Astrocyte (in vitro differentiated cells and primary cell): Measurements from ENCODE around the gene FAM171A2. TPM values are rescaled to one million over a fixed set of nuclear protein-coding genes. Genes with fewer than 3 reads are reported as not detected.

Experiments used
- DNase-seq: peaks from one replicate; pipeline ENCODE4 v3.0.0-alpha.2; 2010; ENCODE audit warnings: low read depth
- FAIRE-seq: peaks from 2 replicates; lab custom pipeline; 2011; peaks lifted over from hg19 to GRCh38; lab: Jason Lieb, UNC
- H2AFZ ChIP-seq: 2 replicates; pipeline ENCODE4 v1.6.0; 2012; ENCODE audit warnings: low read depth, low read length, inconsistent platforms
- H3K27ac ChIP-seq: 2 replicates; pipeline ENCODE4 v1.5.1; 2011; ENCODE audit warnings: low read depth, low read length, inconsistent platforms
- H3K27me3 ChIP-seq: 2 replicates; pipeline ENCODE4 v1.6.0; 2011; ENCODE audit warnings: low read length, inconsistent platforms; ENCODE audit not compliant: insufficient read depth
- H3K36me3 ChIP-seq: 2 replicates; pipeline ENCODE4 v1.5.1; 2011; ENCODE audit warnings: low read length, inconsistent platforms; ENCODE audit not compliant: insufficient read depth
- H3K4me1 ChIP-seq: 2 replicates; pipeline ENCODE4 v1.5.1; 2011; ENCODE audit warnings: low read length, inconsistent platforms; ENCODE audit not compliant: insufficient read depth
- H3K4me2 ChIP-seq: 2 replicates; pipeline ENCODE4 v1.6.0; 2012; ENCODE audit warnings: low read length, inconsistent platforms
- H3K4me3 ChIP-seq: 2 replicates; pipeline ENCODE4 v1.5.1; 2011; ENCODE audit warnings: low read depth, mild to moderate bottlenecking, low read length, inconsistent platforms; ENCODE audit not compliant: insufficient read depth
- H3K79me2 ChIP-seq: 2 replicates; pipeline ENCODE4 v1.6.0; 2012; ENCODE audit warnings: mild to moderate bottlenecking, low read length, inconsistent platforms; ENCODE audit not compliant: insufficient read depth
- H3K9ac ChIP-seq: 2 replicates; pipeline ENCODE4 v1.6.0; 2012; ENCODE audit warnings: mild to moderate bottlenecking, low read length, inconsistent platforms
- H3K9me3 ChIP-seq: 2 replicates; pipeline ENCODE4 v1.5.1; 2012; ENCODE audit warnings: low read depth, mild to moderate bottlenecking, low read length, inconsistent platforms; ENCODE audit not compliant: insufficient read depth
- H4K20me1 ChIP-seq: 2 replicates; pipeline ENCODE4 v1.6.0; 2012; ENCODE audit warnings: low read length, inconsistent platforms; ENCODE audit not compliant: insufficient read depth
- H3K27ac Mint-ChIP-seq: one replicate; pipeline ENCODE4 v1.8.0; 2021; ENCODE audit warnings: mild to moderate bottlenecking, mixed read lengths; ENCODE audit not compliant: unreplicated experiment
- H3K27me3 Mint-ChIP-seq: one replicate; pipeline ENCODE4 v1.8.0; 2021; ENCODE audit warnings: low read depth, mixed read lengths; ENCODE audit not compliant: unreplicated experiment
- H3K36me3 Mint-ChIP-seq: one replicate; pipeline ENCODE4 v1.8.0; 2021; ENCODE audit warnings: low read depth, mixed read lengths; ENCODE audit not compliant: unreplicated experiment
- H3K4me1 Mint-ChIP-seq: one replicate; pipeline ENCODE4 v1.8.0; 2021; ENCODE audit warnings: low read depth, mixed read lengths; ENCODE audit not compliant: unreplicated experiment
- H3K4me3 Mint-ChIP-seq: one replicate; pipeline ENCODE4 v1.8.0; 2021; ENCODE audit warnings: mild to moderate bottlenecking, moderate library complexity, mixed read lengths; ENCODE audit not compliant: unreplicated experiment
- H3K9me3 Mint-ChIP-seq: one replicate; pipeline ENCODE4 v1.8.0; 2021; ENCODE audit warnings: mild to moderate bottlenecking, mixed read lengths; ENCODE audit not compliant: unreplicated experiment
- EZH2 ChIP-seq: IDR thresholded peaks from 2 replicates; pipeline ENCODE4 v1.6.1; 2012; ENCODE audit warnings: mild to moderate bottlenecking, low read length, inconsistent platforms; ENCODE audit not compliant: insufficient read depth
- total RNA-seq: library from RNA; stranded (reverse); gene quantifications from 2 replicates; pipeline ENCODE4 v1.2.1, GENCODE V29; 2021
- TF ChIP-seq, protein P1 (sequence below): IDR thresholded peaks from 2 replicates; pipeline ENCODE4 v1.5.1; 2011; ENCODE audit warnings: low read depth, mild to moderate bottlenecking, inconsistent platforms, low read length, moderate library complexity; ENCODE audit not compliant: insufficient read depth

FAM171A2 gene
- total RNA-seq, 1 donor from 2014 or later: 18.2 TPM

DNA sequence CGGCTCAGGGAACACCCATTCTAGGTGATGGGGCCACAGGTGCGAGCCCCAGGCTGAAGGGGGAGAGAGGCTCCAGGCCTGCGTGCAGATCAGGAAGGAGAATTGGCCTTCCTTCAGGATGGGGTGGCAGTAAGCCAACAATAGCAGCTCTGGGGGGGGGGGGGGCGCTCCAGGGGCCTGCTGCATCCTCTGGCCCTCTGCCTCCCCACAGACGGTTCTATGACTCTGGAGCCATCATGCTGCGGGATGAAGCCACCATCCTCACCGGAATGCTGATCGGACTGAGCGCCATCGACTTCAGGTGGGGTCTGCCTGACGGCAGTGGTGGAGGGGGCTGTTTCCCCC lies 49.2 kb downstream of the FAM171A2 start:
- Mint-ChIP-seq H3K27ac (no peak overlapping the region), H3K4me3 (peak overlapping the region; percentile 50), H3K36me3 (peaks cover 9% of the 10 kb centered on the region), H3K27me3 (peaks cover 45% of the 10 kb centered on the region), H3K4me1 (peaks cover 4% of the 10 kb centered on the region), H3K9me3 (peaks cover 4% of the 10 kb centered on the region)
- Histone ChIP-seq H3K36me3 (no peaks in the 10 kb centered on the region), H3K4me2 (peak overlapping the region; percentile 72), H3K9ac (no peak overlapping the region), H3K79me2 (no peaks in the 10 kb centered on the region), H2AFZ (peak overlapping the region; percentile 47), H3K4me1 (no peaks in the 10 kb centered on the region), H3K4me3 (no peak overlapping the region), H3K9me3 (no peaks in the 10 kb centered on the region), H4K20me1 (peaks cover 14% of the 10 kb centered on the region), H3K27ac (no peak overlapping the region), H3K27me3 (peaks cover 29% of the 10 kb centered on the region)
- TF ChIP-seq, protein P1, sequence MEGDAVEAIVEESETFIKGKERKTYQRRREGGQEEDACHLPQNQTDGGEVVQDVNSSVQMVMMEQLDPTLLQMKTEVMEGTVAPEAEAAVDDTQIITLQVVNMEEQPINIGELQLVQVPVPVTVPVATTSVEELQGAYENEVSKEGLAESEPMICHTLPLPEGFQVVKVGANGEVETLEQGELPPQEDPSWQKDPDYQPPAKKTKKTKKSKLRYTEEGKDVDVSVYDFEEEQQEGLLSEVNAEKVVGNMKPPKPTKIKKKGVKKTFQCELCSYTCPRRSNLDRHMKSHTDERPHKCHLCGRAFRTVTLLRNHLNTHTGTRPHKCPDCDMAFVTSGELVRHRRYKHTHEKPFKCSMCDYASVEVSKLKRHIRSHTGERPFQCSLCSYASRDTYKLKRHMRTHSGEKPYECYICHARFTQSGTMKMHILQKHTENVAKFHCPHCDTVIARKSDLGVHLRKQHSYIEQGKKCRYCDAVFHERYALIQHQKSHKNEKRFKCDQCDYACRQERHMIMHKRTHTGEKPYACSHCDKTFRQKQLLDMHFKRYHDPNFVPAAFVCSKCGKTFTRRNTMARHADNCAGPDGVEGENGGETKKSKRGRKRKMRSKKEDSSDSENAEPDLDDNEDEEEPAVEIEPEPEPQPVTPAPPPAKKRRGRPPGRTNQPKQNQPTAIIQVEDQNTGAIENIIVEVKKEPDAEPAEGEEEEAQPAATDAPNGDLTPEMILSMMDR: no peak
- no peak for TF ChIP-seq EZH2
- FAIRE-seq (no peak), DNase-seq (no peak)

DNA sequence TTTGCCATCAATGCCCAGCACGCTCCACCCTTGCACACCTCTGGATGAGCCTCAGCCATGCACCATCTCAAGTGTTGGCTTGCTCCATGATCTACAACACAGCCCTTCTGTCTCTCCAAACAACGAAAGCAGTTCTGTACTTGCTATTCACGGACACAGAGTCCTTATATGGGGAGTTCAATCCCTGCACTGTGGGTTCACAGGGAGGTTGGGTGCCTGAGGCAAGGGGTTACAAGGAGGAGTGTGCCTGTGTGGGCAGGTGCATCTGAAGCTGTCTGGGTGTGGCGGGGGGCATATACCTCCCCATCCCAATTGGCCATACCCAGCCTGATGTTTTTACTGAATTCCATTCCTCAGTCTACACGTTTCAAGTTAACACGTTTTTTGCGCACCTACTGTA lies 49.6 kb downstream of the FAM171A2 start:
- peaks cover 4% of the 10 kb centered on the region for H3K4me1 Mint-ChIP-seq
- no peak overlapping the region for H3K4me2 ChIP-seq
- DNase-seq: no peak
- H3K9me3 ChIP-seq: no peaks in the 10 kb centered on the region
- H3K27ac ChIP-seq: no peak overlapping the region
- H3K9ac ChIP-seq: no peak overlapping the region
- H3K4me1 ChIP-seq: no peaks in the 10 kb centered on the region
- no peaks in the 10 kb centered on the region for H3K36me3 ChIP-seq
- TF ChIP-seq EZH2: no peak
- TF ChIP-seq, protein P1: no peak
- peaks cover 12% of the 10 kb centered on the region for H4K20me1 ChIP-seq
- peaks cover 6% of the 10 kb centered on the region for H3K36me3 Mint-ChIP-seq
- no peaks in the 10 kb centered on the region for H3K79me2 ChIP-seq
- H2AFZ ChIP-seq: no peak overlapping the region
- FAIRE-seq: no peak
- H3K27ac Mint-ChIP-seq: no peak overlapping the region
- H3K9me3 Mint-ChIP-seq: peaks cover 4% of the 10 kb centered on the region
- H3K4me3 ChIP-seq: no peak overlapping the region
- H3K27me3 ChIP-seq: peaks cover 29% of the 10 kb centered on the region
- peaks cover 45% of the 10 kb centered on the region for H3K27me3 Mint-ChIP-seq
- no peak overlapping the region for H3K4me3 Mint-ChIP-seq

DNA sequence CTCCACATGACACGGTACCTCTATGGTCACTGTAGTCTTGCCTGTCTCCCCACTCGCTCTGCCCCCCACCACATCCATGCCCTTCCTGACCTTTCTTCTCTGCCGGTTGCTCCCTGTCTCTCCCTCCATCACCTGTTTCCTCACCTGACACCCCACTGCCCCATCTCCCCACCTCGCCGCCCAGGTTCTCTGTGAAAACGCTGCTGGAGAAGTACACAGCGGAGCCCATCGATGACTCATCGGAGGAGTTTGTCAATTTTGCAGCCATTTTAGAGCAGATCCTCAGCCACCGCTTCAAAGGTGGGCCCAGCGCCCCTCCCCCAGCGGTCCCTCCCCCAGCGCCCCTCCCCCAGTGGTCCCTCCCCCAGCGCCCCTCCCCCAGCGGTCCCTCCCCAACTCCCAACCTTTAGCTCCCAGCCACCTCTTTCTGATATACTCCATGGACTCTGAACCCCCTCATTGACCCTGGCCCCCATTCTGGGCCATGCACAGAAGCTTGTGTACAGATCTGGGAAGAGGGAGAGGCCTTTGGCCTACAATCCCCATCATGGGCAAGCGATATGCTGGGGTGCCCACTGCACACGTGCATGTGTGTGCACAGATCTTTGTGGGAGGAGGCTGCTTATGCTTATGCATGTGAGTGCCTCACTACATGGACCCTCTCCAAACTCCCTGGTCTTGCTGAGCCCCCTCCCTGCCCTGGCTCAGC lies 51.1 kb downstream of the FAM171A2 start:
- no peak overlapping the region for H3K4me3 Mint-ChIP-seq
- Histone ChIP-seq H4K20me1 (peaks cover 8% of the 10 kb centered on the region), H3K27ac (no peak overlapping the region), H3K4me2 (no peak overlapping the region), H3K9me3 (no peaks in the 10 kb centered on the region), H3K9ac (no peak overlapping the region), H3K79me2 (no peaks in the 10 kb centered on the region), H3K27me3 (peaks cover 30% of the 10 kb centered on the region), H3K36me3 (no peaks in the 10 kb centered on the region), H3K4me3 (no peak overlapping the region), H2AFZ (no peak overlapping the region), H3K4me1 (peaks cover 3% of the 10 kb centered on the region)
- peaks cover 4% of the 10 kb centered on the region for H3K36me3 Mint-ChIP-seq
- DNase-seq (no peak), FAIRE-seq (no peak)
- TF ChIP-seq, protein P1: no peak
- no peak for TF ChIP-seq EZH2
- H3K9me3 Mint-ChIP-seq: peaks cover 3% of the 10 kb centered on the region
- peaks cover 4% of the 10 kb centered on the region for H3K4me1 Mint-ChIP-seq
- peaks cover 42% of the 10 kb centered on the region for H3K27me3 Mint-ChIP-seq
- H3K27ac Mint-ChIP-seq: no peak overlapping the region
